Stomach (tissue), 9 donors: Measurements from ENCODE around the gene PPIP5K2. TPM values are rescaled to one million over a fixed set of nuclear protein-coding genes. Genes with fewer than 3 reads are reported as not detected.

ENCODE experiments used
- DNase-seq, 2 donors: peaks; one replicate each; pipeline versions ENCODE4 v3.0.0 to v3.0.0-alpha.2; 2013 to 2019
- H3K27ac ChIP-seq, 5 donors: fragments of 200-600 bp in 4 of 5; sonication (generic) in 4 of 5; one replicate each; pipeline ENCODE4 v1.5.1; 2013 to 2019; ENCODE audit warnings: mild to moderate bottlenecking in 1 of 5, moderate library complexity in 1 of 5
- H3K27me3 ChIP-seq, 3 donors: fragments of 200-600 bp; sonication (generic); one replicate each; pipeline ENCODE4 v1.5.1; 2017 to 2019; ENCODE audit warnings: mixed run types in 1 of 3
- H3K36me3 ChIP-seq, 4 donors: fragments of 200-600 bp; sonication (generic); 1 replicate in 3 of 4; 2 replicates in 1 of 4; pipeline ENCODE4 v1.5.1; 2016 to 2019
- H3K4me1 ChIP-seq, 4 donors: fragments of 200-600 bp; sonication (generic); one replicate each; pipeline ENCODE4 v1.5.1; 2016 to 2019
- H3K4me3 ChIP-seq, 4 donors: fragments of 200-600 bp; sonication (generic) in 3 of 4; one replicate each; pipeline ENCODE4 v1.5.1; 2016 to 2019; ENCODE audit warnings: mild to moderate bottlenecking in 1 of 4
- H3K9me3 ChIP-seq, 4 donors: fragments of 200-600 bp; sonication (generic); one replicate each; pipeline ENCODE4 v1.5.1; 2016 to 2019
- EP300 ChIP-seq: sonication (generic); formaldehyde crosslinking; IDR thresholded peaks from one replicate; pipeline ENCODE4 v1.6.1; 2017; ENCODE audit warnings: antibody characterized with exemption
- POLR2A ChIP-seq, 4 donors: fragments of 450-650 bp; IDR thresholded peaks; one replicate each; pipeline ENCODE4 v1.6.1; 2016; ENCODE audit warnings: antibody characterized with exemption in 4 of 4, control low read depth in 2 of 4, mild to moderate bottlenecking in 1 of 4, moderate library complexity in 1 of 4
- POLR2AphosphoS5 ChIP-seq, 3 donors: sonication (generic); formaldehyde crosslinking; IDR thresholded peaks; one replicate each; pipeline ENCODE4 v1.6.1; 2016; ENCODE audit warnings: antibody characterized with exemption in 3 of 3
- WGBS, 5 donors: extraction: QIAGEN DNeasy Blood & Tissue Kit in 3 of 5; methylation state at CpG; one replicate each; pipeline versions ENCODE4 v1.1.5 to v1.1.7; 2013 to 2018; 5-methylcytosine and 5-hydroxymethylcytosine counted together
- intact Hi-C: fragments of 100-400 bp; cut with DNase I; formaldehyde crosslinking; loops from one replicate; pipeline ENCODE4 v1.15.1; 2023; ENCODE audit warnings: low total_unique reads
- polyA plus RNA-seq, 3 donors: library from polyadenylated mRNA; stranded (reverse); fragments of 200-250 nt; gene quantifications; one replicate each; pipeline ENCODE4 v1.2.3, GENCODE V29; 2013
- total RNA-seq, 5 donors: library from RNA; depleted of rRNA; stranded (reverse); fragments of >200 nt; gene quantifications; one replicate each; pipeline versions ENCODE4 v1.1.0 to v1.2.3, GENCODE V29; 2014 to 2016
- TF ChIP-seq, protein P1 (sequence below), 7 experiments: fragments of 450-650 bp in 4 of 7; fragments of 200-600 bp in 3 of 7; sonication (generic) in 3 of 7; IDR thresholded peaks; one replicate each; pipeline ENCODE4 v1.5.1; 2016 to 2019; ENCODE audit warnings: antibody characterized with exemption in 7 of 7, control low read depth in 2 of 7, mild to moderate bottlenecking in 1 of 7
- donor health status: healthy with polysubstance abuse.
- donor health status: Bipolar disorder and iron deficiency.
- donor health status: healthy.

PPIP5K2 gene
- total and polyA plus RNA-seq, 8 donors, result 12.1 to 101 (median 28.2) TPM

- intact Hi-C loops, result no loop called here
- TF ChIP-seq, protein P1, sequence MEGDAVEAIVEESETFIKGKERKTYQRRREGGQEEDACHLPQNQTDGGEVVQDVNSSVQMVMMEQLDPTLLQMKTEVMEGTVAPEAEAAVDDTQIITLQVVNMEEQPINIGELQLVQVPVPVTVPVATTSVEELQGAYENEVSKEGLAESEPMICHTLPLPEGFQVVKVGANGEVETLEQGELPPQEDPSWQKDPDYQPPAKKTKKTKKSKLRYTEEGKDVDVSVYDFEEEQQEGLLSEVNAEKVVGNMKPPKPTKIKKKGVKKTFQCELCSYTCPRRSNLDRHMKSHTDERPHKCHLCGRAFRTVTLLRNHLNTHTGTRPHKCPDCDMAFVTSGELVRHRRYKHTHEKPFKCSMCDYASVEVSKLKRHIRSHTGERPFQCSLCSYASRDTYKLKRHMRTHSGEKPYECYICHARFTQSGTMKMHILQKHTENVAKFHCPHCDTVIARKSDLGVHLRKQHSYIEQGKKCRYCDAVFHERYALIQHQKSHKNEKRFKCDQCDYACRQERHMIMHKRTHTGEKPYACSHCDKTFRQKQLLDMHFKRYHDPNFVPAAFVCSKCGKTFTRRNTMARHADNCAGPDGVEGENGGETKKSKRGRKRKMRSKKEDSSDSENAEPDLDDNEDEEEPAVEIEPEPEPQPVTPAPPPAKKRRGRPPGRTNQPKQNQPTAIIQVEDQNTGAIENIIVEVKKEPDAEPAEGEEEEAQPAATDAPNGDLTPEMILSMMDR (IDR thresholded peaks at IDR 0.05), result peak in 5 of 7 experiments; percentile 34 to 56 (median 44)
- TF ChIP-seq EP300 (no peak), POLR2A (IDR thresholded peaks at IDR 0.05) (no peak), POLR2AphosphoS5 (IDR thresholded peaks at IDR 0.05) (no peak)
- DNase-seq, result peak in 1 of 2 donors; percentile 75
Observed at GRCh38 chr5:103224118-103224893, 104.2 kb downstream of the PPIP5K2 start.

GRCh38 chr5:103224894-103225246, 104.8 kb downstream of the PPIP5K2 start:
- Histone ChIP-seq H3K9me3 (no peaks in the 10 kb centered on the region), H3K4me1 (peaks cover 0 to 4% (median 0%) of the 10 kb centered on the region in 4 donors), H3K27ac (no peak overlapping the region), H3K4me3 (no peak overlapping the region), H3K27me3 (peaks cover 0 to 7% (median 0%) of the 10 kb centered on the region in 3 donors), H3K36me3 (no peaks in the 10 kb centered on the region)
- intact Hi-C loops, result no loop called here
- DNase-seq, result no peak
- no peak for TF ChIP-seq POLR2AphosphoS5 (IDR thresholded peaks at IDR 0.05)
- TF ChIP-seq, protein P1 (IDR thresholded peaks at IDR 0.05), result no peak
- TF ChIP-seq EP300, result no peak
- no peak for TF ChIP-seq POLR2A (IDR thresholded peaks at IDR 0.05)
- WGBS, 5 donors, result 73 to 84% (median 82%) methylated on average over 5 of the region's 5 CpGs

More at GRCh38 chr5:103224118-103224893, 104.2 kb downstream of the PPIP5K2 start:
- peaks cover 0 to 4% (median 0%) of the 10 kb centered on the region in 4 donors for H3K4me1 ChIP-seq
- 45 to 58% (median 53%) methylated on average over 11 of the region's 11 CpGs for WGBS, 5 donors
- no peak overlapping the region for H3K27ac ChIP-seq
- no peaks in the 10 kb centered on the region for H3K9me3 ChIP-seq
- no peak overlapping the region for H3K4me3 ChIP-seq
- no peaks in the 10 kb centered on the region for H3K36me3 ChIP-seq
- peaks cover 0 to 7% (median 0%) of the 10 kb centered on the region in 3 donors for H3K27me3 ChIP-seq

GRCh38 chr5:103228061-103228460, 108.0 kb downstream of the PPIP5K2 start:
- no peak for DNase-seq
- Histone ChIP-seq H3K36me3 (no peaks in the 10 kb centered on the region), H3K9me3 (no peaks in the 10 kb centered on the region), H3K4me1 (peaks cover 0 to 4% (median 0%) of the 10 kb centered on the region in 4 donors), H3K4me3 (no peak overlapping the region), H3K27ac (no peak overlapping the region), H3K27me3 (peaks cover 0 to 7% (median 0%) of the 10 kb centered on the region in 3 donors)
- intact Hi-C loops, result no loop called here
- WGBS, 5 donors, result 77 to 92% (median 83%) methylated on average over 5 of the region's 5 CpGs
- TF ChIP-seq POLR2A (IDR thresholded peaks at IDR 0.05) (no peak), EP300 (no peak), POLR2AphosphoS5 (IDR thresholded peaks at IDR 0.05) (no peak)
- TF ChIP-seq, protein P1 (IDR thresholded peaks at IDR 0.05), result no peak

GRCh38 chr5:103228588-103228987, 108.5 kb downstream of the PPIP5K2 start:
- no peak for DNase-seq
- Histone ChIP-seq H3K27ac (no peak overlapping the region), H3K4me1 (peaks cover 0 to 4% (median 0%) of the 10 kb centered on the region in 4 donors), H3K4me3 (no peak overlapping the region), H3K9me3 (no peaks in the 10 kb centered on the region), H3K36me3 (no peaks in the 10 kb centered on the region), H3K27me3 (peaks cover 0 to 7% (median 0%) of the 10 kb centered on the region in 3 donors)
- WGBS, 5 donors, result 62 to 80% (median 68%) methylated on average over 1 of the region's 1 CpG
- intact Hi-C loops, result no loop called here
- no peak for TF ChIP-seq POLR2AphosphoS5 (IDR thresholded peaks at IDR 0.05)
- TF ChIP-seq, protein P1 (IDR thresholded peaks at IDR 0.05), result no peak
- no peak for TF ChIP-seq POLR2A (IDR thresholded peaks at IDR 0.05)
- TF ChIP-seq EP300, result no peak
